NB4 (cell line): ENCODE results near the gene DGCR2.

ENCODE experiments used
- CTCF ChIP-seq: IDR thresholded peaks from one replicate; pipeline ENCODE4 v1.5.1; 2012; ENCODE audit warnings: low read depth, low read length
- MYC ChIP-seq: IDR thresholded peaks from 2 replicates; pipeline ENCODE4 v1.6.1; 2011; ENCODE audit warnings: low read depth, low read length
- POLR2A ChIP-seq: IDR thresholded peaks from 2 replicates; pipeline ENCODE4 v1.6.1; 2011; ENCODE audit warnings: mild to moderate bottlenecking; ENCODE audit not compliant: insufficient read length; ENCODE audit errors: extremely low read depth

GRCh38 chr22:19168088-19168890 is 46.1 kb upstream of the DGCR2 start:
- TF ChIP-seq CTCF (peak; percentile 33), MYC (no peak), POLR2A (no peak)
